ENCODE data around the gene SVOPL. TPM values are rescaled to one million over a fixed set of nuclear protein-coding genes. Genes with fewer than 3 reads are reported as not detected.

The SVOPL gene
- total and polyA plus RNA-seq, 9 of the 15 experiments (the other 6 are each of a cell fraction or from before 2014, with no cell fraction given) = 0.13 to 0.42 (median 0.20) TPM; not detected in 6

DNA sequence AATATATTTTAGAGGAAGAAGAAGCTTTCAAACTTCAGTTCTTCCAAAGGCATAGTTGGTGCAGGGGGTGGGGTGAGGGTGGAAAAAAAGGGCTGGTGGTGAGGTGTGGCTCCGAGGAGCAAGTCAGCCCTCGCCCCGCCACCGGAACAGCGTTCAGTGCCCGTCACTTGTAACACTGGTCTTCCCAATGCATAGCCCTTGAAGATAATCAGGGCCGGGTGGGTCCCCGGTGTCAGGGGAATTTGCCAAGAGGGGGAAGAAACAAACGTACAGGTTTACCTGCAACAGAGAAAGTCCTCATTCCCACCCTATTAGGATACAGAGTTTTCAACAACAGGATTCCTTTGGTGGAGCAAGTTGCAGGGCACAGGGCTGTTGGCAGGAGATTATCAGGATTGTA lies 1.5 kb downstream of the SVOPL start:
- H3K4me1 ChIP-seq (replicated peaks in 1 of 2; ENCODE audit: control insufficient read depth in 2 of 2, insufficient read depth in 2 of 2, low read length in 2 of 2) = no peaks in the 10 kb centered on the region
- FAIRE-seq = no peak
- CTCF ChIA-PET (ENCODE audit: low intra/inter-chr PET ratio) = no interaction called here
- H3K4me2 ChIP-seq (ENCODE audit: insufficient read depth, low read length) = no peak overlapping the region
- H3K9ac ChIP-seq (ENCODE audit: insufficient read depth in 1 of 2, low read depth in 2 of 2, low read length in 2 of 2) = no peak overlapping the region
- no TSS peak for BruUV-seq (replicated peaks)
- no peaks in the 10 kb centered on the region for H3K79me2 ChIP-seq (ENCODE audit: control insufficient read depth, insufficient read depth, low read length)
- TF ChIP-seq ZNF408 (CRISPR knock-in tag; IDR thresholded peaks at IDR 0.05; ENCODE audit: low read depth) (no peak), POLR2A (conservative IDR thresholded peaks at IDR 0.05) (no peak), BHLHE40 (IDR thresholded peaks at IDR 0.05; ENCODE audit: low read length) (no peak), SREBF1 (IDR thresholded peaks at IDR 0.05; ENCODE audit: borderline replicate concordance, low read depth, low read length) (no peak), MCM3 (IDR thresholded peaks at IDR 0.05) (no peak), ZNF316 (IDR thresholded peaks at IDR 0.05) (no peak), HNRNPH1 (optimal IDR thresholded peaks at IDR 0.05; ENCODE audit: low read depth, low read length) (no peak)
- TF ChIP-seq, protein P1, sequence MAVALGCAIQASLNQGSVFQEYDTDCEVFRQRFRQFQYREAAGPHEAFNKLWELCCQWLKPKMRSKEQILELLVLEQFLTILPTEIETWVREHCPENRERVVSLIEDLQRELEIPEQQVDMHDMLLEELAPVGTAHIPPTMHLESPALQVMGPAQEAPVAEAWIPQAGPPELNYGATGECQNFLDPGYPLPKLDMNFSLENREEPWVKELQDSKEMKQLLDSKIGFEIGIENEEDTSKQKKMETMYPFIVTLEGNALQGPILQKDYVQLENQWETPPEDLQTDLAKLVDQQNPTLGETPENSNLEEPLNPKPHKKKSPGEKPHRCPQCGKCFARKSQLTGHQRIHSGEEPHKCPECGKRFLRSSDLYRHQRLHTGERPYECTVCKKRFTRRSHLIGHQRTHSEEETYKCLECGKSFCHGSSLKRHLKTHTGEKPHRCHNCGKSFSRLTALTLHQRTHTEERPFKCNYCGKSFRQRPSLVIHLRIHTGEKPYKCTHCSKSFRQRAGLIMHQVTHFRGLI (CRISPR knock-in tag; IDR thresholded peaks at IDR 0.05) = no peak
- TF ChIP-seq, protein P2, sequence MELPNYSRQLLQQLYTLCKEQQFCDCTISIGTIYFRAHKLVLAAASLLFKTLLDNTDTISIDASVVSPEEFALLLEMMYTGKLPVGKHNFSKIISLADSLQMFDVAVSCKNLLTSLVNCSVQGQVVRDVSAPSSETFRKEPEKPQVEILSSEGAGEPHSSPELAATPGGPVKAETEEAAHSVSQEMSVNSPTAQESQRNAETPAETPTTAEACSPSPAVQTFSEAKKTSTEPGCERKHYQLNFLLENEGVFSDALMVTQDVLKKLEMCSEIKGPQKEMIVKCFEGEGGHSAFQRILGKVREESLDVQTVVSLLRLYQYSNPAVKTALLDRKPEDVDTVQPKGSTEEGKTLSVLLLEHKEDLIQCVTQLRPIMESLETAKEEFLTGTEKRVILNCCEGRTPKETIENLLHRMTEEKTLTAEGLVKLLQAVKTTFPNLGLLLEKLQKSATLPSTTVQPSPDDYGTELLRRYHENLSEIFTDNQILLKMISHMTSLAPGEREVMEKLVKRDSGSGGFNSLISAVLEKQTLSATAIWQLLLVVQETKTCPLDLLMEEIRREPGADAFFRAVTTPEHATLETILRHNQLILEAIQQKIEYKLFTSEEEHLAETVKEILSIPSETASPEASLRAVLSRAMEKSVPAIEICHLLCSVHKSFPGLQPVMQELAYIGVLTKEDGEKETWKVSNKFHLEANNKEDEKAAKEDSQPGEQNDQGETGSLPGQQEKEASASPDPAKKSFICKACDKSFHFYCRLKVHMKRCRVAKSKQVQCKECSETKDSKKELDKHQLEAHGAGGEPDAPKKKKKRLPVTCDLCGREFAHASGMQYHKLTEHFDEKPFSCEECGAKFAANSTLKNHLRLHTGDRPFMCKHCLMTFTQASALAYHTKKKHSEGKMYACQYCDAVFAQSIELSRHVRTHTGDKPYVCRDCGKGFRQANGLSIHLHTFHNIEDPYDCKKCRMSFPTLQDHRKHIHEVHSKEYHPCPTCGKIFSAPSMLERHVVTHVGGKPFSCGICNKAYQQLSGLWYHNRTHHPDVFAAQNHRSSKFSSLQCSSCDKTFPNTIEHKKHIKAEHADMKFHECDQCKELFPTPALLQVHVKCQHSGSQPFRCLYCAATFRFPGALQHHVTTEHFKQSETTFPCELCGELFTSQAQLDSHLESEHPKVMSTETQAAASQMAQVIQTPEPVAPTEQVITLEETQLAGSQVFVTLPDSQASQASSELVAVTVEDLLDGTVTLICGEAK (IDR thresholded peaks at IDR 0.05) = no peak
- TF ChIP-seq, protein P2 (CRISPR knock-in tag; IDR thresholded peaks at IDR 0.05) = no peak
- TF ChIP-seq, protein P3, sequence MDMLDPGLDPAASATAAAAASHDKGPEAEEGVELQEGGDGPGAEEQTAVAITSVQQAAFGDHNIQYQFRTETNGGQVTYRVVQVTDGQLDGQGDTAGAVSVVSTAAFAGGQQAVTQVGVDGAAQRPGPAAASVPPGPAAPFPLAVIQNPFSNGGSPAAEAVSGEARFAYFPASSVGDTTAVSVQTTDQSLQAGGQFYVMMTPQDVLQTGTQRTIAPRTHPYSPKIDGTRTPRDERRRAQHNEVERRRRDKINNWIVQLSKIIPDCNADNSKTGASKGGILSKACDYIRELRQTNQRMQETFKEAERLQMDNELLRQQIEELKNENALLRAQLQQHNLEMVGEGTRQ (CRISPR knock-in tag; IDR thresholded peaks at IDR 0.05) = no peak
- no peak overlapping the region for H2AFZ ChIP-seq (ENCODE audit: low read depth, low read length)
- no peaks in the 10 kb centered on the region for H4K20me1 ChIP-seq (replicated peaks; ENCODE audit: control insufficient read depth, insufficient read depth, low read length)
- in situ Hi-C loops (cut with MboI) = no loop called here
- no peak overlapping the region for H3K4me3 ChIP-seq
- POLR2A ChIA-PET = no interaction called here
- H3K9me1 ChIP-seq (ENCODE audit: control insufficient read depth, insufficient read depth, low read length) = no peaks in the 10 kb centered on the region
- H3K27ac ChIP-seq (ENCODE audit: extremely low read depth, low read depth, low read length) = no peak overlapping the region
- ATAC-seq = no peak
- DNase-seq (ENCODE audit: extremely low read depth in 1 of 4, low spot score in 3 of 4) = no peak
- WGBS (ENCODE audit: insufficient coverage, low coverage, missing lambda C conversion rate) = 0% methylated on average over 9 of the region's 9 CpGs
- H3K36me3 ChIP-seq (ENCODE audit: control insufficient read depth, insufficient read depth, low read length) = no peaks in the 10 kb centered on the region
- H3K9me3 ChIP-seq (replicated peaks; ENCODE audit: control insufficient read depth, insufficient read depth, low read depth, low read length) = no peaks in the 10 kb centered on the region
- intact Hi-C loops (cut with micrococcal nuclease) = no loop called here
- peaks cover 18 to 44% of the 10 kb centered on the region in 2 experiments for H3K27me3 ChIP-seq (ENCODE audit: control insufficient read depth in 2 of 2, insufficient read depth in 2 of 2, low read length in 2 of 2)

Data from K562 (cell line).